ENCODE measurements around the gene BAIAP3.

The BAIAP3 gene

DNA sequence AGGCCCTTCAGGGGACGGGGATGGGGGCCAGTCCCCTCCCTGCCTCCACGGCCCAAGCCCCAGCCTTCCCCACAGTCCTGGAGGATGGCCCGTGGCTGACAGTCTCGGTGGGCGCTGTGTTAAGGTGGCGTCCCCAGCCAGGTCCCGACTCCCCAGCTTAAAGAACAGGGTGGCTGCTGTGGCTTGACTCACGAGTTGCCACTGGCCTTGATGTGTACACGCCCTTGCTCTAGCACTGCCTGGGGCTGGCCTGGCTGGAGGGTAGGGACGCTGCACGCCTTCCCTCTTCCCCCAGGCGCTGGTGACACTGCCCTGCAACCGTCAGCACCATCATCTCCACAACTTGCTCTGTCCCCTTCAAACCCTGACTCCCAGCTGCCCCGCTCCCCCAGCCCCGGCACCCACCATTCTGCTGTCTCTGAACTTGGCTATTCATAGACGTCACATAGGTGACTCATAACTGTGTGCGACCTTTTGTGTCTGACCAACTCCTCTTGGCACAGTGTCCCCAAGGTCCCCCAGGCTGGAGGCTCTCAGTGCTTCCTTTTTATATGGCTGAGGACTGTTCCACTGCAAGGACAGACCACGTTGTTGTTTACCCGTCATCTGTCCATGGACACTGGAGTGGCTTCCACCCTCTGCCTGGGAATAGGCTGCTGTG lies 24.6 kb downstream of the BAIAP3 start:
- no peaks in the 10 kb centered on the region for H3K9me3 ChIP-seq (ENCODE audit: control insufficient read depth, insufficient read depth, low read length)
- peaks cover 12% of the 10 kb centered on the region for H3K36me3 ChIP-seq (ENCODE audit: control insufficient read depth, insufficient read depth, low read length)
- no peak overlapping the region for H3K9ac ChIP-seq (ENCODE audit: low read depth, low read length)
- no peaks in the 10 kb centered on the region for H3K27me3 ChIP-seq (ENCODE audit: control insufficient read depth, insufficient read depth, low read length)
- no peak overlapping the region for H3K4me3 ChIP-seq (ENCODE audit: low read depth, low read length)
- no peaks in the 10 kb centered on the region for H3K4me1 ChIP-seq (ENCODE audit: control insufficient read depth, insufficient read depth, low read length)

DNA sequence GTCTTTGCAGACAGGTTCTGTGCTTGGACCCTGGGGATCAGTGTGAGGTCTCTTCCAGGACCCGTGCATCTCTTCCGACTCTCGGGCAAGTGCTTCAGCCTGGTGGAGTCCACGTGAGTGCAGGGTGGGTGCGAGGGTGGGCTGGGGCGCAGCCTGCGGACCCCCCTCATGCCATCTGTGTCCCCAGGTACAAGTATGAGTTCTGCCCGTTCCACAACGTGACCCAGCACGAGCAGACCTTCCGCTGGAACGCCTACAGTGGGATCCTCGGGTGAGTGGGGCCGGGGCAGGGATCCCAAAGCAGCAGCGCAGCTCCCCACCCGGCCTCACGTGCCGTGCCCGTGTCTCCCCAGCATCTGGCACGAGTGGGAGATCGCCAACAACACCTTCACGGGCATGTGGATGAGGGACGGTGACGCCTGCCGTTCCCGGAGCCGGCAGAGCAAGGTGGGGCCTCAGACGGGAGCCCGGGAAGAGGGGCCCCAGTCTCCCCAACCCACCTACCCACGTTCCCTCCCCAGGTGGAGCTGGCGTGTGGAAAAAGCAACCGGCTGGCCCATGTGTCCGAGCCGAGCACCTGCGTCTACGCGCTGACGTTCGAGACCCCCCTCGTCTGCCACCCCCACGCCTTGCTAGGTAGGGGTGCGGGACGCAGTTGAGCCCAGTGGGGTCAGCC lies 28.4 kb downstream of the BAIAP3 start:
- H3K9ac ChIP-seq (ENCODE audit: low read depth, low read length) = no peak overlapping the region
- no peak overlapping the region for H3K4me3 ChIP-seq (ENCODE audit: low read depth, low read length)
- H3K9me3 ChIP-seq (ENCODE audit: control insufficient read depth, insufficient read depth, low read length) = no peaks in the 10 kb centered on the region
- H3K4me1 ChIP-seq (ENCODE audit: control insufficient read depth, insufficient read depth, low read length) = no peaks in the 10 kb centered on the region
- no peaks in the 10 kb centered on the region for H3K27me3 ChIP-seq (ENCODE audit: control insufficient read depth, insufficient read depth, low read length)
- peaks cover 38% of the 10 kb centered on the region for H3K36me3 ChIP-seq (ENCODE audit: control insufficient read depth, insufficient read depth, low read length)

DNA sequence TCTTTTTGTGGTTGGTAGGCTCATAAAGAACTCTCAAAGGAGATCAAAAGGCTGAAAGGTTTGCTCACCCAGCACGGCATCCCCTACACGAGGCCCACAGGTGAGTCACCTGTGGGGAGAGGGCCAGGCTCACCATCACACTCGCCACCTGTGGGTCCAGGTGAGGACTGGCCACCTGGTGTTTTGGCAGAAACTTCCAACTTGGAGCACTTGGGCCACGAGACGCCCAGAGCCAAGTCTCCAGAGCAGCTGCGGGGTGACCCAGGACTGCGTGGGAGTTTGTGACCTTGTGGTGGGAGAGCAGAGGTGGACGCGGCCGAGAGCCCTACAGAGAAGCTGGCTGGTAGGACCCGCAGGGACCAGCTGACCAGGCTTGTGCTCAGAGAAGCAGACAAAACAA lies 29.4 kb downstream of the BAIAP3 start:
- Histone ChIP-seq H3K4me3 (ENCODE audit: low read depth, low read length) (no peak overlapping the region), H3K4me1 (ENCODE audit: control insufficient read depth, insufficient read depth, low read length) (no peaks in the 10 kb centered on the region), H3K9me3 (ENCODE audit: control insufficient read depth, insufficient read depth, low read length) (no peaks in the 10 kb centered on the region), H3K9ac (ENCODE audit: low read depth, low read length) (no peak overlapping the region), H3K36me3 (ENCODE audit: control insufficient read depth, insufficient read depth, low read length) (peaks cover 41% of the 10 kb centered on the region), H3K27me3 (ENCODE audit: control insufficient read depth, insufficient read depth, low read length) (no peaks in the 10 kb centered on the region)

DNA sequence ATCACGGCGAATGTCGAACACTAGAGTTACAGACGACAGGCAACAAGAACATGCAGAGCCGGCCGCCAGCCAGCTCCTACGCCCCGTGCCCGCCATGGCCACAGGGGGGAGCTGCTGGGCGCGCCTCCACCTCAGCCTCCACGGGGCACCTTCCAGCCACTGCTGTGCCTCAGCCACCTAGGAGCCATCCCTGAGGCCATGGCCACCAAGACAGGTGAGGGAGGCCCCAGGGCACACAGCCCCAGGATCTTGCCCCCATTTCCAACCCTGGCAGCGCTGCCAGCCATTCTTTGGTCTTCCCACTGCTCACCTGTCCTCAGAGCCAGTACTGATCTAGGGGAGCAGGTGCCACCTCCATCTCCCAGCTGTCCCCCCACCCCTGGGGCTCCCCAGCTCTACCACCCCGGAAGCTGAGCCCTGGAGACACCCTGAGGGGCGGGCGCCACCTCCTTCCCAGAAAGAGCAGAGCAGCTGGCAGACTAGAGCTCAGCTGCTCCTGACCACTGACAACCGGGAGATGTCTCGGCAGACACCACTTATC lies 30.1 kb downstream of the BAIAP3 start:
- Histone ChIP-seq H3K4me3 (ENCODE audit: low read depth, low read length) (no peak overlapping the region), H3K4me1 (ENCODE audit: control insufficient read depth, insufficient read depth, low read length) (no peaks in the 10 kb centered on the region), H3K27me3 (ENCODE audit: control insufficient read depth, insufficient read depth, low read length) (no peaks in the 10 kb centered on the region), H3K9ac (ENCODE audit: low read depth, low read length) (no peak overlapping the region), H3K36me3 (ENCODE audit: control insufficient read depth, insufficient read depth, low read length) (peaks cover 41% of the 10 kb centered on the region), H3K9me3 (ENCODE audit: control insufficient read depth, insufficient read depth, low read length) (no peaks in the 10 kb centered on the region)

- no peak overlapping the region for H3K9ac ChIP-seq (ENCODE audit: low read depth, low read length)
- H3K4me1 ChIP-seq (ENCODE audit: control insufficient read depth, insufficient read depth, low read length) = no peaks in the 10 kb centered on the region
- no peaks in the 10 kb centered on the region for H3K9me3 ChIP-seq (ENCODE audit: control insufficient read depth, insufficient read depth, low read length)
- no peak overlapping the region for H3K4me3 ChIP-seq (ENCODE audit: low read depth, low read length)
- H3K36me3 ChIP-seq (ENCODE audit: control insufficient read depth, insufficient read depth, low read length) = peaks cover 41% of the 10 kb centered on the region
- no peaks in the 10 kb centered on the region for H3K27me3 ChIP-seq (ENCODE audit: control insufficient read depth, insufficient read depth, low read length)
These were observed 31.1 kb downstream of the BAIAP3 start for GRCh38 chr16:1364510-1364909.

DNA sequence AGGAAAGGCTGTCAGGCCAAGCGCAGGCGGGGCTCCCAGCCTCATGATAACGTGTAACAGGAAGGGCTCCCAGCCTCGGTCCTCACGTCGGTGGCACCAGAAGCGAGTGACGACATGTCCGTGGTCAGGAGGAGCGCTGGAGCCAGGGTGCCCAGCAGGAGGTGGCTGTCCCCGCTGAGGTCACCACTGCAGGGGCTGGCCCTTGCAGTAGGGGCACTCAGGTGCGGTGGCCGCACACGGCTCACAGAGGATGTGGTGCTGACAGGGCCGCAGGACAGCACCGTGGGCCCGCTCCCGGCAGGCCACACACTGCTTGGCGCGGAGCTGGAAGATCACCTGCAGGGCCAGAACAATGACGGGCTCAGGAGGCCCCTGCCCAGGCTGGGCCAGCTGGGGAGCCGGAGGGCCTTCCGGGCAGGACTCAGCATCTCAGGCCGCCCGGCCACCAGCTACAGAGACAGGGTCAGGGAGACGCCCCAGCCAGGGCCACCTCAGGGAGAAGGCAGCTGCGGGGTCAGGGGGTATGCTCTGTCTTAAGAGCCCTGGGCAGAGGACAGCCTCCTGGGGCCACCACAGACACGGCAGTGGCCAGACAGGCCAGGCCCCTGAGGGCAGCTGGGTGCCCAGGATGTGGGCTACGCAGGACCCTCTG lies 32.7 kb downstream of the BAIAP3 start:
- H3K4me3 ChIP-seq (ENCODE audit: low read depth, low read length) = no peak overlapping the region
- H3K9ac ChIP-seq (ENCODE audit: low read depth, low read length) = no peak overlapping the region
- peaks cover 45% of the 10 kb centered on the region for H3K36me3 ChIP-seq (ENCODE audit: control insufficient read depth, insufficient read depth, low read length)
- H3K4me1 ChIP-seq (ENCODE audit: control insufficient read depth, insufficient read depth, low read length) = no peaks in the 10 kb centered on the region
- no peaks in the 10 kb centered on the region for H3K27me3 ChIP-seq (ENCODE audit: control insufficient read depth, insufficient read depth, low read length)
- H3K9me3 ChIP-seq (ENCODE audit: control insufficient read depth, insufficient read depth, low read length) = no peaks in the 10 kb centered on the region

- Histone ChIP-seq H3K9me3 (ENCODE audit: control insufficient read depth, insufficient read depth, low read length) (no peaks in the 10 kb centered on the region), H3K4me1 (ENCODE audit: control insufficient read depth, insufficient read depth, low read length) (no peaks in the 10 kb centered on the region), H3K4me3 (ENCODE audit: low read depth, low read length) (no peak overlapping the region), H3K27me3 (ENCODE audit: control insufficient read depth, insufficient read depth, low read length) (no peaks in the 10 kb centered on the region), H3K9ac (ENCODE audit: low read depth, low read length) (no peak overlapping the region), H3K36me3 (ENCODE audit: control insufficient read depth, insufficient read depth, low read length) (peaks cover 44% of the 10 kb centered on the region)
These were observed 33.4 kb downstream of the BAIAP3 start for GRCh38 chr16:1366712-1367299.

GRCh38 chr16:1367486-1368174 lies 34.2 kb downstream of the BAIAP3 start:
- Histone ChIP-seq H3K36me3 (ENCODE audit: control insufficient read depth, insufficient read depth, low read length) (peaks cover 36% of the 10 kb centered on the region), H3K27me3 (ENCODE audit: control insufficient read depth, insufficient read depth, low read length) (no peaks in the 10 kb centered on the region), H3K9me3 (ENCODE audit: control insufficient read depth, insufficient read depth, low read length) (no peaks in the 10 kb centered on the region), H3K4me3 (ENCODE audit: low read depth, low read length) (no peak overlapping the region), H3K4me1 (ENCODE audit: control insufficient read depth, insufficient read depth, low read length) (no peaks in the 10 kb centered on the region), H3K9ac (ENCODE audit: low read depth, low read length) (no peak overlapping the region)

- H3K9ac ChIP-seq (ENCODE audit: low read depth, low read length) = no peak overlapping the region
- no peak overlapping the region for H3K4me3 ChIP-seq (ENCODE audit: low read depth, low read length)
These were observed 37.9 kb downstream of the BAIAP3 start for GRCh38 chr16:1371054-1371978.

GRCh38 chr16:1372292-1372950 lies 39.0 kb downstream of the BAIAP3 start:
- Histone ChIP-seq H3K9me3 (ENCODE audit: control insufficient read depth, insufficient read depth, low read length) (no peaks in the 10 kb centered on the region), H3K4me3 (ENCODE audit: low read depth, low read length) (no peak overlapping the region), H3K36me3 (ENCODE audit: control insufficient read depth, insufficient read depth, low read length) (peaks cover 15% of the 10 kb centered on the region), H3K27me3 (ENCODE audit: control insufficient read depth, insufficient read depth, low read length) (no peaks in the 10 kb centered on the region), H3K4me1 (ENCODE audit: control insufficient read depth, insufficient read depth, low read length) (no peaks in the 10 kb centered on the region), H3K9ac (ENCODE audit: low read depth, low read length) (no peak overlapping the region)

More at GRCh38 chr16:1371054-1371978, 37.9 kb downstream of the BAIAP3 start:
- no peaks in the 10 kb centered on the region for H3K27me3 ChIP-seq (ENCODE audit: control insufficient read depth, insufficient read depth, low read length)
- no peaks in the 10 kb centered on the region for H3K4me1 ChIP-seq (ENCODE audit: control insufficient read depth, insufficient read depth, low read length)
- no peaks in the 10 kb centered on the region for H3K9me3 ChIP-seq (ENCODE audit: control insufficient read depth, insufficient read depth, low read length)
- peaks cover 23% of the 10 kb centered on the region for H3K36me3 ChIP-seq (ENCODE audit: control insufficient read depth, insufficient read depth, low read length)
